Heart left ventricle (tissue), 11 donors: ENCODE results near the gene FCMR. TPM values are rescaled to one million over a fixed set of nuclear protein-coding genes. Genes with fewer than 3 reads are reported as not detected.

ENCODE experiments used
- polyA plus RNA-seq, 2 donors: library from polyadenylated mRNA; stranded (reverse); fragments of 200-250 nt; gene quantifications; one replicate each; pipeline ENCODE4 v1.2.3, GENCODE V29; 2013
- total RNA-seq, 9 donors: library from RNA; depleted of rRNA in 2 of 9; stranded (reverse); fragments of >200 nt in 2 of 9; fragmentation: NEBNext Ultra II Directional in 3 of 9; extraction: Animal tissue kit (Norgen Biotek cat#: 25700) in 3 of 9; gene quantifications; one replicate each; pipeline versions ENCODE4 v1.1.0 to v1.2.4, GENCODE V29; 2016 to 2023
- donor health status: ischemic (EF 13 %, LVEDD 7.1; RV severe dilation, severe dysfunction).
- donor health status: healthy with polysubstance abuse.
- donor health status: DM: no; HTN: yes; CAD: no.
- donor health status: DM: no; HTN: no; CAD: no.
- donor health status: ischemic (EF 25% LVEDD 5.7; RV mildly dilated, moderate dysfunction).
- donor health status: healthy.
- donor health status: DM: yes; HTN: yes; CAD: no.
- donor health status: PGD.
- donor health status: nonischemic (EF 23%, LVEDD 6.1; RV moderate dilation, normal function).

Gene FCMR
- total and polyA plus RNA-seq, 11 donors, result 0.99 to 16.3 (median 3.2) TPM

Other genes with a start within 250 kb of the FCMR start
- gene MAPKAPK2, start 237.0 kb downstream of the FCMR start, total RNA-seq, result 100 to 1,000 TPM; 163 to 327 (median 223) TPM
- gene MAPKAPK2, start 237.0 kb downstream of the FCMR start, polyA plus RNA-seq, result 100 to 1,000 TPM; 126 to 227 TPM
- not detected for gene IL19, start 151.2 kb downstream of the FCMR start, total RNA-seq
- not detected for gene IL19, start 151.2 kb downstream of the FCMR start, polyA plus RNA-seq
- 1 to 10 TPM in 3 of 9 donors, under 1 TPM in 5, not detected in 1; 0.50 to 5.0 (median 0.88) TPM for gene IL10, start 149.4 kb downstream of the FCMR start, total RNA-seq
- 1 to 10 TPM in 1 of 2 donors, under 1 TPM in 1; 0.27 to 1.0 TPM for gene IL10, start 149.4 kb downstream of the FCMR start, polyA plus RNA-seq
- gene IL20, start 56.3 kb downstream of the FCMR start, total RNA-seq, result not detected
- gene IL20, start 56.3 kb downstream of the FCMR start, polyA plus RNA-seq, result not detected
- gene IL24, start 24.5 kb downstream of the FCMR start, total RNA-seq, result not detected
- 1 to 10 TPM in 1 of 2 donors, not detected in 1; 1.6 TPM for gene IL24, start 24.5 kb downstream of the FCMR start, polyA plus RNA-seq
- gene PIGR, start 24.5 kb upstream of the FCMR start, total RNA-seq, result under 1 TPM in 2 of 9 donors, not detected in 7; 0.42 to 0.49 TPM
- under 1 TPM; 0.04 to 0.64 TPM for gene PIGR, start 24.5 kb upstream of the FCMR start, polyA plus RNA-seq
- gene FCAMR, start 48.5 kb upstream of the FCMR start, total RNA-seq, result not detected
- gene FCAMR, start 48.5 kb upstream of the FCMR start, polyA plus RNA-seq, result not detected
- gene C1orf116, start 110.8 kb upstream of the FCMR start, total RNA-seq, result 1 to 10 TPM in 3 of 9 donors, under 1 TPM in 6; 0.42 to 3.3 (median 0.85) TPM
- under 1 TPM; 0.08 to 0.28 TPM for gene C1orf116, start 110.8 kb upstream of the FCMR start, polyA plus RNA-seq
- gene YOD1, start 129.3 kb upstream of the FCMR start, total RNA-seq, result 1 to 10 TPM; 3.9 to 7.4 (median 6.1) TPM
- 1 to 10 TPM; 1.9 to 4.5 TPM for gene YOD1, start 129.3 kb upstream of the FCMR start, polyA plus RNA-seq
- 100 to 1,000 TPM in 3 of 9 donors, 10 to 100 TPM in 6; 34.2 to 130 (median 64.0) TPM for gene PFKFB2, start 131.3 kb upstream of the FCMR start, total RNA-seq
- 10 to 100 TPM; 16.0 to 45.7 TPM for gene PFKFB2, start 131.3 kb upstream of the FCMR start, polyA plus RNA-seq
- gene C4BPB, start 166.9 kb upstream of the FCMR start, total RNA-seq, result 1 to 10 TPM in 2 of 9 donors, under 1 TPM in 1, not detected in 6; 0.20 to 3.3 (median 1.3) TPM
- gene C4BPB, start 166.9 kb upstream of the FCMR start, polyA plus RNA-seq, result not detected
- gene C4BPA, start 182.3 kb upstream of the FCMR start, total RNA-seq, result not detected
- under 1 TPM in 1 of 2 donors, not detected in 1; 0.03 TPM for gene C4BPA, start 182.3 kb upstream of the FCMR start, polyA plus RNA-seq